Choroid plexus epithelial cell (primary cell): ENCODE measurements around the gene ARHGAP1.
A peak's percentile ranks its signal among the peaks of the same experiment; 100 is the strongest.
"Not testable (repeated sequence)": the region's sequence is repeated elsewhere in the genome, so short reads cannot be mapped to it uniquely, and the experiment has no call there.

Source experiments
- DNase-seq: peaks from one replicate; pipeline ENCODE4 v3.0.0-alpha.2; 2010; ENCODE audit warnings: low read depth
- H3K4me3 ChIP-seq: 2 replicates; pipeline ENCODE4 v1.5.1; 2011; ENCODE audit warnings: low read depth, mild to moderate bottlenecking, control low read depth, low read length, moderate library complexity
- TF ChIP-seq, protein P1 (sequence below): conservative IDR thresholded peaks from 2 replicates; pipeline ENCODE4 v1.5.1; 2011; ENCODE audit warnings: low read depth, mild to moderate bottlenecking, control low read depth, inconsistent platforms, low read length, moderate library complexity

Gene ARHGAP1

DNA sequence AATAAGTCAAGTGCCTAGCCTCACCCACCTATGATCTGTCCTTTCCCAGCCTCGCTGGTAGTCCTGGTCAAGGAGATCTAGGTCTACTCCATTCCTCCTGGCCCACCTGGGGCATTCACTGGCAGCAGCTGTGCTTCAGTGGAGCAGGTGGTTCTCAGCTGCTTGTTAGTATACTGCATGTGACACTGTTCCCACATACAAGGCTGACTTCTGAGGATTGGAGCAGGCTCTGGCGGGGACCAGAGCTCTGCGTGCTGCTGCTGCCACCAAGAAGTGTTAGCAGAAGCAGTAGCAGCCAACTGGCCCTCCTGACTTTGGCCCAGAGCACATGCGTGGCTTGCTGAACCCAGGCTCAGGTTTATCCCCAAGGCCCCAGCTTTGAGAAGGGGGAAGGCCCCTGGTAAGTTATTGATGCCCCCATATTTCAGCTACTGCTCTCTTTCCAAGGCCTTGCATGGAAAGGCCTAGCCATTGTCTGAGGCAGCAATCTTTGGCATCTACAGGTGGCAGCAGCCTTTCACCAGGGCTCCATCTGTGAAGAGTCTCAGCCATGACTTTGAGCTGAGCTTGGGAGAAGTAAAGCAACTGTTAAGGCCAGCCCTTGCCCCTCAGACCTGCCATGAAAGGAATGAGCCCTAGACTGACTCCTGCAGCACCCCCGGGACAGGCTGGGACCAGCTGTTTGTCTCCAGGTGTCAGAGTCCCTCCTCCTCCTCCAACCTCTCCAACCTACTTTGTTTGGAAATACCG lies 26.5 kb downstream of the ARHGAP1 start:
- TF ChIP-seq, protein P1, sequence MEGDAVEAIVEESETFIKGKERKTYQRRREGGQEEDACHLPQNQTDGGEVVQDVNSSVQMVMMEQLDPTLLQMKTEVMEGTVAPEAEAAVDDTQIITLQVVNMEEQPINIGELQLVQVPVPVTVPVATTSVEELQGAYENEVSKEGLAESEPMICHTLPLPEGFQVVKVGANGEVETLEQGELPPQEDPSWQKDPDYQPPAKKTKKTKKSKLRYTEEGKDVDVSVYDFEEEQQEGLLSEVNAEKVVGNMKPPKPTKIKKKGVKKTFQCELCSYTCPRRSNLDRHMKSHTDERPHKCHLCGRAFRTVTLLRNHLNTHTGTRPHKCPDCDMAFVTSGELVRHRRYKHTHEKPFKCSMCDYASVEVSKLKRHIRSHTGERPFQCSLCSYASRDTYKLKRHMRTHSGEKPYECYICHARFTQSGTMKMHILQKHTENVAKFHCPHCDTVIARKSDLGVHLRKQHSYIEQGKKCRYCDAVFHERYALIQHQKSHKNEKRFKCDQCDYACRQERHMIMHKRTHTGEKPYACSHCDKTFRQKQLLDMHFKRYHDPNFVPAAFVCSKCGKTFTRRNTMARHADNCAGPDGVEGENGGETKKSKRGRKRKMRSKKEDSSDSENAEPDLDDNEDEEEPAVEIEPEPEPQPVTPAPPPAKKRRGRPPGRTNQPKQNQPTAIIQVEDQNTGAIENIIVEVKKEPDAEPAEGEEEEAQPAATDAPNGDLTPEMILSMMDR = no peak
- DNase-seq = no peak
- no peak overlapping the region for H3K4me3 ChIP-seq

GRCh38 chr11:46672381-46672839 lies 28.0 kb downstream of the ARHGAP1 start:
- H3K4me3 ChIP-seq = no peak overlapping the region
- DNase-seq = no peak
- TF ChIP-seq, protein P1 = no peak

GRCh38 chr11:46671958-46672315 lies 28.5 kb downstream of the ARHGAP1 start:
- no peak overlapping the region for H3K4me3 ChIP-seq
- TF ChIP-seq, protein P1 = no peak
- DNase-seq = no peak

- not testable (repeated sequence) for H3K4me3 ChIP-seq, DNase-seq
Observed at GRCh38 chr11:46670521-46670920, 29.9 kb downstream of the ARHGAP1 start.

GRCh38 chr11:46669711-46670139 lies 30.7 kb downstream of the ARHGAP1 start:
- TF ChIP-seq, protein P1 = peak; percentile 35
- no peak overlapping the region for H3K4me3 ChIP-seq
- peak; percentile 56 for DNase-seq

- TF ChIP-seq, protein P1 = no peak
- no peak overlapping the region for H3K4me3 ChIP-seq
- DNase-seq = no peak
Observed at GRCh38 chr11:46668480-46669085, 31.8 kb downstream of the ARHGAP1 start.

GRCh38 chr11:46667043-46667481 lies 33.4 kb downstream of the ARHGAP1 start:
- H3K4me3 ChIP-seq = no peak overlapping the region

More at GRCh38 chr11:46667043-46667481, 33.4 kb downstream of the ARHGAP1 start:
- DNase-seq = peak; percentile 57
- TF ChIP-seq, protein P1 = no peak
